Measurements from ENCODE around the gene TTC7B.

Gene TTC7B

DNA sequence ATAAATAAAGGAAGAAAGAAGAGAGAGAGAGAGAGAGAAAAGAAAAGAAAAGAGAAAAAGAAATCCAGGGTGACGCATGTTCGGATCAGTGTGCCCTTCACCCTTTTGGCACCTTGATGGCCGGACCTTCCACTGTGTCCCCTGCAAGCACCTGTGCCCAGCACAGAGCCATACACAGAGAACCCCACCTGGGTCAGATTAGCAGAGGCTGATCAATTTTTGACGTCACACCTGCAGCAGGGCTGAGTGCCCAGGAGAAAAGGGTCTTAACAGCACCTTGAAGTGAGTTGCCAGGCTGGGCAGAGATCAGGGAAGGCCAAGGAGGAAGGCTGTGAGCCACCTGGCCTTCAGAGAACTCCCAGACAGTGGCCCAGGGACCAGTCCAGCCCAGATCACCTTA is 305.0 kb downstream of the TTC7B start:
- no peak for DNase-seq (ENCODE audit: low read depth)

DNA sequence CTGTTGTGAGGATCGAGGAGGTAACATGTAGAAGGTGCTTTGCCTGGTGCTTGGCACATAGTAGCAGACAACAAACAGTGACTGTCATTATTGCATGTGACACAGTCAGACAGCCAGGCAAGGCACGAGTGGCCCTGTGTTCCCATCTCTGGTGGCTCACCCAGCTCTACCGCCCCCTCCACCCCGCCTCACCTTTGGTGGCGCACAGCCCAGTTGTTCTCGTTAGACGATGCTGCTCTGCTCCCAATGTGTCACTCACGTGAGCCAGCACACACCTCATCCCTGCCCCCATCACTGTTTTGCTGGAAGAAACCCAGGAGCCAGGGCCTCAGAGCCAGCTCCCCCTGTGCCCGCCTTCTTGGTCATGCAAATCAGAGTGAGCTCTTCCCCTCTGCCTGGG is 306.1 kb downstream of the TTC7B start:
- DNase-seq (ENCODE audit: low read depth), result no peak

DNA sequence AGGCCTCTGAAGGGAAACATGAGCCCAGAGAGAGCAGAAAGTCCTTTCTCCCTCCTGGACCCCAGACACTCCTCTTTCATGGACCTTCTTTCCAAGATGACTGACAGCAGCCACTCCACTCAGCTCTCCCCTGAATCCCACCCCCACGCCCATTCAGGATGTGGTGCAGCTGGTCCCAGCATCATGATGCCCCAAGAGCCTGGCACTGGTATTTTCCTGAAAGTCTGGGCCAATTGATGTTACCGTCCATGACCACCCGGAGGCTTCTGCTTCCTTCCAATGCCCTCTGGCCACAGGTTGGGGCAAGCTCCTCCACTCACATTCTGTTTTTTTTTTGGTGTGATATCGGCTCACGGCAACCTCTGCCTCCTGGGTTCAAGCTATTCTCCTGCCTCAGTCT is 306.8 kb downstream of the TTC7B start:
- no peak for DNase-seq (ENCODE audit: low read depth)

DNA sequence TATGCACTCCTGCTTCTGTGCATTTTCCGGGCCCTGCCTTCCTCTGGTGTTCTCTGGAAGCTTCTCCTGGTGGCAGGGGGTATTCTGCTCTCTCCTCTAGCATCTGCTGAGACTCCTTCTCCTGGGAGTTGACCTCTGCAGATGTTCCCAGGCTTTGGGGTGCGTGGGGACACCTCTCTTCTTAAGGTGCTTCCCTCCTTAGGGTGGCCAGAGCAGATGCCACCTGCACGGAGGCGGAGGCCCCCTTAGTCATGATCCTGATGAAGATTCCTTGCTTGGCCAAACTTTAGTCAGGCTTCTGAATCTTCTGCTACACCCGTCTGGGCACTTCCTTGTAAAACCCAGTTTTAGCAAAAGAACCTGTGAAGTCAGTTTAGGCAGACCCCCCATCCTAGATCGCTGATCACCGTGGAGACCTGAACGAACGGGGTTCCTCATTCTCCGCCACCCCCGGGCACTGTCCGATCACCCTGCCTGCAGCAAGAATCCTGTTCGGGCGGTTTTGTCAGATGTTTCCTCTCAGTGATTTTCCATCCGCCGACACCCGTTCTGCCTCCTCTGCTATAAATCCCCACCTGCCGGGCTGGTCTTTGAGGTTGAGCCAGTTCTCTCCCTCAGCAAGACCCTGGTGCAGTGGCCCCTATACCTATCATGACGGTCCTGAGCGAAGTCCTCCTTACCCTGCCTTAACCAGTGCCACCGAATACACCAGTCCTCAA is 307.5 kb downstream of the TTC7B start:
- no peak for DNase-seq (ENCODE audit: low read depth)

DNA sequence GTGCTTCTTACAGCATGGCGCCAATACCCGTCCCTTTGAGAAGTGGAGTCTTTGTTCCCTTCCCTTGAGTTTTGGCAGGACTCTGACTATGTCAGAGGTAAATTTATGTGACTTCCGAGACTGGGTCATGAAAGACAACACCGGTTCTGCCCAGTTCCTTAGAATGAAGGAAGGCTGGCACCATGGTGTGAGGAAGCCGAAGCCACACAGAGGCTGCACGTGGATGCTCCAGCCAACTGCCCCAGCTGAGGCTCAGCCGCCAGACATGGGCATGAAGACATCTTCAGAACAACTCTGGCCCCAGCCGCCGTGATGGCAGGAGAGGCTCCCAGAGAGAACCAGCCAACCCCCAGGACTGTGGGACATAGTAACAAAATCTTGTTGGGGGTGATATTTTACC is 308.2 kb downstream of the TTC7B start:
- no peak for DNase-seq (ENCODE audit: low read depth)

DNA sequence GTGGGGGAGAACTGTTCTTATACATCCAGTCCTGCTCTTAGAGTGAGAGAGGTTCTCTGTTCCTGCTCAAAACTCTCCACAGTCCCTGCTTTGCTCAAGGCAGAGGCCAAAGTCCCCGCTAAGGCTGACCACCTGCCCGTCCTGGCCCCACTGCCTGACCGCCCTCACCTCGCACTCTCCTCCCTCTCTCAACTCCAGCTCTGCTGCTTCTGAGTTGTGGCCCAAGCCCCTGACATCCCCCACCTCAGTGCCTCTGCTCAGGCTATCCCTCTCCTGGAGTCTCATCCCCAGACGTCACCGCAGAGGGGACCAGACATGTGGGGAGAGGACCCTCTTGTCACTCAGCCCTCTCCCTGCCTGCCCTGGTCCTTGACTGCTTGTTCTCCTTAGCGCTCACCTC is 308.8 kb downstream of the TTC7B start:
- no peak for DNase-seq (ENCODE audit: low read depth)

DNA sequence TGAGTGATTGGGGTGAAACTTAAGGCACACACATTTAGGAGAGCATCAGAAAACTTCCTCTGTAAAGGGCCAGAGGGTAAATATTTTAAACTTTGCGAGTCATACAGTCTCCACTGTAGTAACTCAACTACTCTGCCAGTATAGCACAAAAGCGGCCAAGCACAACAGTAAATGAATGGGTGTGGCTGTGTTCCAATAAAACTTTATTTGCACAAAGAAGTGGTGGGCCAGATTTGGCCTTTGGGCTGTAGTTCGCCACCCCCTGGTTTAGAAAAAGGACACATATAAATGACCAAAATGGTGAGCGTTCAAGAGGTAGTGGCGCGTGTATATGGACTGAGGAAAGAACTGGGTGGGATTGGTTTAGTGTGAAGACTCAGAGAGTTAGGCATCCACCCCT is 309.5 kb downstream of the TTC7B start:
- no peak for DNase-seq (ENCODE audit: low read depth)

DNA sequence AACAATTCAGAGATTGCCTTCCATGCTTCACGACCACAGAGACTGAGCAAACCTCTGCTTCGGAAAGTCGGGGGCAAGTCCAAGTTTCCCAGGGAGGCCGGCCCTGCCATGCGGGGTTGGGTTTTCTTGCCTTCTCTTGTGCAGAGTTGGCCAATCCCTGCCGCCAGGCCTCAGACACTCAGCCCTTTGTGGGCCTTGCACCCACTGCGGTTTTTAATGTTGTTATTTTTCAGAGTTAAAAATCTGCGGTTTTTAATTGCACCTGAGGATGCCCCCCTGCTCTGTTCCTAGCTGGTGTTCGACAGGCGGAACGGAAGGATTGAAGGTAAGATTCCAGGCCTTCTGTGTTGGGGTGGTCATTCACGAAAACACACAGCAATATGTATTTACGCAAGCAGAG is 310.7 kb downstream of the TTC7B start:
- no peak for DNase-seq (ENCODE audit: low read depth)

DNA sequence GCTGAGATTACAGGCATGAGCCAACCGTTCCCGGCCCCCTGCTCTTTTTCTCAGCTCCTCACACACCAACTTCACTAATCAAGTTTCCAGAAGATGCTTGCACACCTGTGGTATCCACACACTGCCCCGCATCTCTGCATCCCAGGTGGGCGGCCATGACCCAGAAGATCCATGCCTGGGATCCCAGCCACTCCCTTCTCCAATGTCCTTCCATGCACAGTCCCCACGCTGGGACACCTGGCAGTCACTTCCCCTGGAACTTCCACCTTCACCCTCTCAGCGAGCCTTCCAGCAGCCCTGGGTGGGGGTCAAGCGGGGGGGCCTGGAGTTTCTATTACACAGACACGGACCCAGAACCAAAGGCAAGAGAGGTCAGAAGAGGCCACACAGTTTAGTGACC is 311.6 kb downstream of the TTC7B start:
- no peak for DNase-seq (ENCODE audit: low read depth)

DNA sequence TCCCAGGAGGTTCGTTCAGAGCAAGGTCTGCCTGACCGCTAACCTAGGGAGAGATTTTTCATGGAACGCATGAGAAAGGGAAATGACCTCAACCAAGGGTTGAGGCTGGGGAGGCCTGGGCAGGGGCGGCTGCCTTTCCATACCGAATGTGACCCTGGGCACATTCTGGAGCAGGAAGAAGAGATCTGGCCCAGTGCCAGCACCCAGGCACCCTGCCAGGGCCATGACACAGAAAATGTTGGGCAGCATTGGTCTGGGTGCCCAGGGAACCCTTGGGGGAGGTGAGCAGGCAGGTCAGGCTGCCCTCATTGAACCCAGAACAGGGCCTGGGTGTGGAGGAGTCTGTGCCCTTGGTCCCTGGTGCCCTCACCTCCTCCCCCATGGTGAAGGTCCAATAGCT is 312.6 kb downstream of the TTC7B start:
- DNase-seq (ENCODE audit: low read depth), result no peak

DNA sequence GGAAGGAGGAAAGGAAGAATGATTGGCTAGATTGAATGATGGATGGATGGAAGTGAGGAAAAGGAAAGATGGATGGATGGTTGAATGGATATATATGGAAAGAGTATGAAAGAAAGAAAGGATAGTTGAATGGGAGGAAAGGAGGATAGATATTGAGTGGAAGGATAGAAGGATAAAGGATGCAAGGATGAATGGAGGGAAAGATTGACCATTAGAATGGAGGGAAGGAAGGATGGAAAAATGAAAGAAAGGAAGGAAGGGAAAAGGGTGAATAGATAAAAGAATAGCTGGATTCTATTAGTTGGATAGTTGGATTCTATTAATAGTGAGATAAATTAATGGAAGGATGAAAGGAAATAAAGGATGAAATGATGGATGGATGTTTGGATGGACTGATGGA is 313.5 kb downstream of the TTC7B start:
- no peak for DNase-seq (ENCODE audit: low read depth)

DNA sequence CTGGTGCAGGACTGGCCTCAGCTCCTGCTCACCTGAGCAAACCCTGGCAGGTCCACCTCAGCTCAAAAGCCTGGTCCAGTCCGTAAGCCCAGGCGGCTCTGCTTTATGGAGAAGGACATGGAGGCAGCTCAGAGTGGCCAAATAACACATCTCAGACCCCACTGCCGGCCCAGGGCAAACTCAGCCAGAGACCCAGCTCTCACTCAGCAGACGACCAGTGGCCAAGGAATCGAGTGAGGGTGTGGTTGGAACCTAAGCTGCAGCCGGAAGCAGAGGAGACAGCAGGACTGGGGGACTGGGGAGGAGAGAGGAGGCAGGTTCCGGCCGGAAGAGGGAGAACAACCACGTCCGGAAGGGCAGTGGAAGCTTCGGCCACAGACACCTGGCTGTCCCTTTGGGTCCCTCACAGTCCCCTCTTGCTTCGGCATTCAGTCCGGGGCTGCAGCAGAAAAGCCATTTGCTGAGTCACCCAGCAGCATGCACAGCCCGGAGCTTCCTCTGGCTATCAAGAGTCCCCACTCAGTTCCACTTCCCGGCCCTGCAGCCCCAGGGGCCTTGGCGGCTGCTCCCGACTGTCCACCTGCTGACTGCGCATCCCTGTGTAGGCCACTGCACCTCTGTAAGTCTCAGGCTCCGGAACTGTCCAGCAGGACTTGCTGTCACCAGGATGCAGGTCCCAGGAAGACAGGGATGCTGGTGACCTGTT is 315.4 kb downstream of the TTC7B start:
- no peak for DNase-seq (ENCODE audit: low read depth)

DNA sequence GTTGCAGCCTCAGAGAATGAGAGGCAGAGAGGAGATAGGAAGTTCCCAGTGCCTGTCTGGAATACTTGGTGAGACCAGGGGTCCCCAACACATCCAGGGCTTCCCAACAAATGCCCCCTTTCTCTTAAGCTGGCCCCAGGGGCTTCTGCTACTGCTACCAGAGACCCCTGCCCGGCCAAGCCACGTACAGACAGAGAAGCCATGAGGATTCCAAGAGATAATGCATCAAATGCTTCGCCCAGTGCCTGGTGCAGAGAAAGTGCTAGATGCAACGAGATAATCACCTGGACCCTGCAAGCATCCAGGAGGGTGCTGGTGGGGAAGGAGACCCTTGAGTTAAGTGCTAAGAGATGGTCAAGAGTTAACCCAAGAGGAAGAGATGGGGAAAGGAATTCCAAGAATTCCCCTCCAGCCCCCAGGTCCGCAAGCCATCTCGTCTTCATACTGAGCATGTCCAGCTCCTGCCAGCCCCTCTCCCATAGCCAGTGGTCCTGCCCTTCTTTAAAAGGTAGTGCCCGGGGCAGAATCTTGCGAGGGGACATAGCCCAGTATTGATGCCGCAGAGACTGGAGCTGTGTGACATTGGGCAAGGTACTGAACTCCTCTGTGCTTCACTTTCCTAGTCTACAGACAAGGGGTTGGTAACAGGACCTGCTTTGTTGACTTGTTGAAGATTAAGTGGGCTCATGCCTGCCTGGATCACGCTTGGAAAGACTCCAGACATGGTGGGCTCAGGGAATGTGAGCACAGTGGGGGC is 316.1 kb downstream of the TTC7B start:
- DNase-seq (ENCODE audit: low read depth), result no peak

DNA sequence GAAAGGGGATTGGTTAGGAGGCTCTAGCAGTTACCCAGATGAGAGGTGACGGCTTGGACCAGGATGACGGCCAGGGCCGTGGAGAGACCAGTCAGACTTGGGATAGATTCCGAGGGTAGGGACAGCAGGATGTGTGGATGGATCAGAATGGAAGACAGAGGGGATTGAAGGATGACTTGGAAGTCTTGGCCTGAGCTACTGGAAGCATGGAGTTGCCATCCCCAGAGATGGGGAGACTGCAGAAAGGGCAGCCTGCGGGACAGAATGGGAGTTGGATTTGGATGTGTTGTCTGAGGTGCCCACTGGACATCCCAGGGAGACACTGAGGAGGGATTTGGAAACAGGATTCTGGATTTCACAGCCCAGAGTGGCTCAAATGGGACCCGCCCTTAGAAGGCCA is 317.1 kb downstream of the TTC7B start:
- no peak for DNase-seq (ENCODE audit: low read depth)

DNA sequence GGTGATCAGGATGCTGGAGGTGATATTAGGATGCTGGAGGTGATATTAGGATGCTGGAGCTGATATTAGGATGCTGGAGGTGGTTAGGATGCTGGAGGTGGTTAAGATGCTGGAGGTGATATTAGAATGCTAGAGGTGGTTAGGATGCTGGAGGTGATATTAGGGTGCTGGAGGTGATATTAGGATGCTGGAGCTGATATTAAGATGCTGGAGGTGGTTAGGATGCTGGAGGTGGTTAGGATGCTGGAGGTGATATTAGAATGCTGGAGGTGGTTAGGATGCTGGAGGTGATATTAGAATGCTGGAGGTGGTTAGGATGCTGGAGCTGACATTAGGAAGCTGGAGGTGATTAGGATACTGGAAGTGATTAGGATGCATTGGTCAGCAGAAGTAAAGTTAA is 318.0 kb downstream of the TTC7B start:
- DNase-seq (ENCODE audit: low read depth), result no peak

DNA sequence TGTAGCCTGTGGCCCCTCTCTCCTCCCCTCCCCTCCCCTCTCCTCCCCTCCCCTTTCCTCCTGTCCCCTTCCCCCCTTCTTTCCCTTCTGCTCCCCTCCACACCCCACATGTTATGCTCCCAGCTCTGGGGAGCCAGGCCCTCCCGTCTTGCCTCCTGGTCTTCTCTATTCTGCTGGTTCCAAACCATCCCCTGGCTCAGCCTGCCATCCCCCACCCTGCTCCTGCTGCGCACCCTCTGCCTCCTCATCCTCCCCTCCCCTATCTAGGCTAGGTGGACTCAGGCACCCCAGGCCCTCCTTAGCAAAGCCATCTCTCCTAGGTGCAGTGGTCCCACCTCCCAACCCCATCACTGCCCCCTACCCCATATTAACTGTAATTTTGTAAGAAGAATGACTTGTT is 319.9 kb downstream of the TTC7B start:
- DNase-seq (ENCODE audit: low read depth), result no peak

DNA sequence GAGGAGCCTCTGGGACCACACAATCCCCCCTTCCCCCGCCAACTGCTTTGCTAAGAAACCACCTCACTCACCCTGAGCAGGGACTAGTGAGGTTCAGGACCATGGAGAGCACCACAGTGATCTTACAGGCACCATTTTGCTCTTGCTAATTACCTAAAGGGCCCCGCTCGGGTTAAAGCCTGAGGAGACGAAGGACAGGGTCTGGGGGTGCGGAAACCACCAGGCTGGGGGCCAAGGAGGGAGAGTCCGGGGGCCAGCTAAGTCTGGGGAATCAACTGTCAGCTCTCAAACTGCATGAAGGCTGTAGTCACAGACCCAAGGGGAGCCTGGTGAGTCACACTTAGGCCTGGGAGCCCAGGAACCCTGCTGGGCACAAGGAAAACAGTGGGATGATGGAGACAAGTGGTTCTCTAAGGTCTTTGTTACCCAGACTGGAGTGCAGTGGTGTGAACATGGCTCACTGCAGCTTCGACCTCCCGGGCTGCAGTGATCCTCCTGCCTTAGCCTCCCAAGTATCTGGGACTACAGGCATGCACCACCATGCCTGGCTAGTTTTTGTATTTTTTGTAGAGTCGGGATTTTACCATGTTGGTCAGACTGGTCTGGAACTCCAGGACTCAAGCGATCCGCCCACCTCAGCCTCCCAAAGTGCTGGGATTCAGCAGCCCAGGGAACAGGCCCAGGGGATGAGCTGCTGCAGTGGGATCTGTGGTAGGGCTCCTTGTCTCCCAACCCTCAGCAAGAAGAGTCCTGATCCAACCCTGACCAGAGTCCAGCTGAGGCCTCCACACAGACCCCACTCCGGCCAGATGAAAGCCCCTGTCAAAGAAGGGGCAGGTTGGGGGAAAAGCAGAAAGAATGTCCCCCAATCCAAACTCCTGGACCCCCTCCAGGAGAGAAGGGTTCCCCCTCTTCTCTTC is 320.6 kb downstream of the TTC7B start:
- peak; percentile 32 for DNase-seq (ENCODE audit: low read depth)

DNA sequence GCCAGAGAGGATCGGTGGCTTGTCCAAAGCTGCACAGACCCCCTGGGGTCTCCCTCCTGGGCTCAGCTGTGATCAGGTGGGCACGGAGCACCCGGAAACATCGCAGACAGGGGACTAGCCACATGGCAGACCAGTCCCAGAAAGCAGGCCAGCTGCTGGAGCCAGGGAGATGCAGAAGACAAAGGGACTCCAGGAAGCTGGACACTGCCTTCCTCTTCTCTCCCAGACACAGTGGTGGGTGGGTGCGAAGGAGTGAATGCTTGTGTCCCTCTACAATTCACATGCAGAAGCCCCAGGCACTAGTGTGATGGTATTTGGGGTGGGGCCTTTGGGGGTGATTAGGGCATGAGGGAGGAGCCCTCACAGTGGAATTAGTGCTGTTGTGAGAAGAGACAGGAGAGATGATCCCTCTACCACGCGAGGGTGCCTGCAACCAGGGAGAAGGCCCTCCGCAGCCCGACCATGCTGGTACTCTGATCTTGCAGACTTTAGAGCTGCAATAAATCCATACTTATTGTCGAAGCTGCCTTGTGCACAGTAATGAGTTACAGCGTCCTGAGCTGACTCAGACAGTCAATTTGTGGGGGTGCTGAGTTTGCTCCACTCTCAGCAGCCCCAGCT is 324.2 kb downstream of the TTC7B start:
- no peak for DNase-seq (ENCODE audit: low read depth)

DNA sequence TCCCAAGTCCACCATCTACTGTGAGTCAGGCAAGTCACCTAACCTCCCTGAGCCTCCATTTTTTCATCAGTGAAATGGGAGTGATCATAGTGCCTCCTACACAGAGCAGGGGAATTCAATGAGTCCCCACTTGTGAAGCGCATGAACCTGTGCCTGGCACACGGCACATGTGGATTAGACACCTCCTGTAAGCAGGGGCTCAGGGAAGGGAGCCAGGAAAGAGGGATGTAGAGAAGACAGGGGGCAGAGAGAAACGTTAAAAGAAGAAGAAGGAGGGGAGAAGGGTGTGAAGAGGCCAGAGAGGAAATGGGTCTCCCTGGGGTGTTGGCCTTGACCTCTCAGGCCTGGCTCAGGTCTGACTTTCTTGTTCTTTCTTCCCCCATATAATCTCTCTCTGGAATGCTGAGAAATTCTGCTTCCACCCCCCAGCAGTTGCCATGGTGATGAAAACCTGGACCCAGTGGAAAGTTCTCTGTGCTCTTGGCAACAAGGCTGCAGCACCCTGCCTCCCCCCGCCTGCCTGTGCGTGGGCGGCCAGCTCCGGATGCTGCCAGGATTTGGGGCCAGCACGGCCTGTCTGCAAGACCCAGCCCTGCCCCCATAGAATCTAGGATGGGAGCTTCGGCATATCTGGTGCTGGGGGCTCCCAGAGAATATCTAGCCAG is 324.9 kb downstream of the TTC7B start:
- DNase-seq (ENCODE audit: low read depth), result peak; percentile 13

DNA sequence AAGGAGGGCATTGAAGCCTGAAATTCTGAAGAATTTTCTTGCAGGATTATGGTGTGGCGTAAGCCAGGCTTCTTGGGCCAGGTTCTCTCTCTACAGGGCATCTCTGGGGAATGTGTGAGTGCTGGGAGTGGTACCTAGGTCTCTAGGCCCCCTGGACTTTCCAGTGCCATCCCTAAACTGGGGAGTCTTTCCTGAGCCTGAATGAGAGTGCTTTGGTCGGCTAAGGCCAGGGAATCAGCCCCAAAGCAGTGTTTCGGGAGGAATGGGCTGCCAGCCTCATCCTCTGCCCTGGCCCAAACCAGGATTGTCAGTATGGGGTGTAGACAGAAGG is 325.5 kb downstream of the TTC7B start:
- no peak for DNase-seq (ENCODE audit: low read depth)
